NT2/D1 (cell line): ENCODE results near the gene MGAT5.

Source experiments
- SUZ12 ChIP-seq: IDR thresholded peaks from 2 replicates; pipeline ENCODE4 v1.6.1; 2011; ENCODE audit not compliant: insufficient read length, insufficient read depth; ENCODE audit errors: extremely low read depth
- YY1 ChIP-seq: IDR thresholded peaks from 2 replicates; pipeline ENCODE4 v1.6.1; 2011; ENCODE audit not compliant: insufficient read length, insufficient read depth
- ZNF274 ChIP-seq: IDR thresholded peaks from 2 replicates; pipeline ENCODE4 v1.6.1; 2011; ENCODE audit warnings: mild to moderate bottlenecking, low read depth, low read length

GRCh38 chr2:134502104-134502503, 248.2 kb downstream of the MGAT5 start:
- no peak for TF ChIP-seq YY1
- TF ChIP-seq SUZ12: no peak
- no peak for TF ChIP-seq ZNF274
